ENCODE data around the gene NANOG. TPM values are rescaled to one million over a fixed set of nuclear protein-coding genes. Genes with fewer than 3 reads are reported as not detected.
"Not testable (repeated sequence)": the region's sequence is repeated elsewhere in the genome, so short reads cannot be mapped to it uniquely, and the experiment has no call there.

NANOG gene
- polyA plus RNA-seq (ENCODE audit: insufficient read length in 4 of 4): under 1 TPM in 3 of 4 donors, not detected in 1; 0.08 to 0.63 (median 0.09) TPM

- not testable (repeated sequence) for DNase-seq (ENCODE audit: low read depth in 4 of 4, low spot score in 3 of 4)
Measured at GRCh38 chr12:7788884-7789528, at the start of gene NANOG. NANOG (plus strand) TSS chr12:7789402; CDS start chr12:7789615, 213 bp downstream.

GRCh38 chr12:7747246-7747645 is 42.0 kb upstream of the NANOG start, which contains the start of gene CLEC4C:
CLEC4C (minus strand) TSS chr12:7747375; CDS start chr12:7747348, 27 bp downstream.
- DNase-seq (ENCODE audit: low read depth in 4 of 4, low spot score in 3 of 4): no peak

- no peak for DNase-seq (ENCODE audit: low read depth in 4 of 4, low spot score in 3 of 4)
Measured at GRCh38 chr12:7748852-7749251, 40.4 kb upstream of the NANOG start.

- DNase-seq (ENCODE audit: low read depth in 4 of 4, low spot score in 3 of 4): no peak
Measured at GRCh38 chr12:7749442-7749841, 39.8 kb upstream of the NANOG start.

- no peak for DNase-seq (ENCODE audit: low read depth in 4 of 4, low spot score in 3 of 4)
Measured at GRCh38 chr12:7750350-7750749, 38.9 kb upstream of the NANOG start.

DNA sequence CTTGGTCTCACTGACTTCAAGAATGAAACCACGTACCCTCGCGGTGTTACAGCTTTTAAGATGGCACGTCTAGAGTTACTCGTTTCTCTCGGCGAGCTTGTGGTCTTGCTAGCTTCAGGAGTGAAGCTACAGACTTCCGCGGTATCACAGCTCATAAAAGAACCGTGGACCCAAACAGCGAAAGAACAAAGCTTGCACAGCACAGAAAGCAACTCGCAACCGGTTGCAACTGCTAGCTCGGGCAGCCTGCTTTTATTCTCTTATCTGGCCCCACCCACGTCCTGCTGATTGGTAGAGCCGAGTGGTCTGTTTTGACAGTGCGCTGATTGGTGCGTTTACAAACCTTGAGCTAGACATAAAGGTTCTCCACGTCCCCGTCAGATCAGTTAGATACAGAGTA is 37.8 kb upstream of the NANOG start:
- no peak for DNase-seq (ENCODE audit: low read depth in 4 of 4, low spot score in 3 of 4)

DNA sequence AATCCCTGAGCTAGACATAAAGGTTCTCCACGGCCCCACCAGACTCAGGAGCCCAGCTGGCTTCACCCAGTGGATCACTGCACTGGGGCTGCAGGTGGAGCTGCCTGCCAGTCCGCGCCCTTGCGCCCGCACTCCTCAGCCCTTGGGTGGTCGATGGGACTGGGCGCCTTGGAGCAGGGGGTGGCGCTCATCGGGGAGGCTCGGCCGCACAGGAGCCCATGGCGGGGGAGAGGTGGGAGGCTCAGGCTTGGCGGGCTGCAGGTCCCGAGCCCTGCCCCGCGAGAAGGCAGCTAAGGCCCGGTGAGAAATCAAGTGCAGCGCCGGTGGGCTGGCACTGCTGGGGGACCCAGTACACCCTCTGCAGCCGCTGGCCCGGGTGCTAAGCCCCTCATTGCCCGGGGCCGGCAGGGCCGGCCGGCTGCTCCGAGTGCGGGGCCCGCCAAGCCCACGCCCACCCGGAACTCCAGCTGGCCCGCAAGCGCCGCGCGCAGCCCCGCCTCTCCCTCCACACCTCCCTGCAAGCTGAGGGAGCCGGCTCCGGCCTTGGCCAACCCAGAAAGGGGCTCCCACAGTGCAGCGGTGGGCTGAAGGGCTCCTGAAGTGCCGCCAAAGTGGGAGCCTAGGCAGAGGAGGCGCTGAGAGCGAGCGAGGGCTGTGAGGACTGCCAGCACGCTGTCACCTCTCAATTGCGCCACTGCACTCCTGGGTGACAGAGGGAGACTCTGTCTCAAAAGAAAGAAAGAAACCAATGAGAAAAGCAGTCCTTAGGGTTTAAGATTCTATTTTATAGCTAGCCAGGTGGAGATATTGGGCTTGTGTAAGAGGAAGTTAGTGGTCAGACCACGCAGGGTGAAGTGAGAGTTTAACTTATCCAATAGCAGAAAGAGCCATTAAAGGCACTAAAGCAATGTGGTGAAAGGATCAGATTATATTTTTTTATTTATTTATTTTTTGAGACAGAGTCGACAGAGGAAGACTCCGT is 37.0 kb upstream of the NANOG start:
- not testable (repeated sequence) for DNase-seq (ENCODE audit: low read depth in 4 of 4, low spot score in 3 of 4)

DNA sequence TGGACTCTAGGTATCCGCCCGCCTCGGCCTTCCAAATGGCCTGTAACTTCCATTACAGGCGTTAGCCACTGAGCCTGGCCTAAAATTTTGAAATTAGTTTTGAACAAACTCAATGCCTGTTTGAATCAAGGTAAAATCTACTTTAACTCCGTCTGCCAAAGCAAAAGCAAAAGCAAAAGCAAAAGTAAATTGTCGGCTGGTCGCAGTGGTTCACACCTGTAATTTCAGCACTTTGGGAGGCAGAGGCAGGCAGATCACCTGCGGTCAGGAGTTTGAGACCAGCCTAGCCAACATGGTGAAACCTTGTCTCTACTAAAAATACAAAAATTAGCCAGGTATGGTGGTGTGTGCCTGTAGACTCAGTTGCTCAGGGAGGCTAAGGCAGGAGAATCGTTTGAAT is 33.5 kb upstream of the NANOG start:
- not testable (repeated sequence) for DNase-seq (ENCODE audit: low read depth in 4 of 4, low spot score in 3 of 4)

DNA sequence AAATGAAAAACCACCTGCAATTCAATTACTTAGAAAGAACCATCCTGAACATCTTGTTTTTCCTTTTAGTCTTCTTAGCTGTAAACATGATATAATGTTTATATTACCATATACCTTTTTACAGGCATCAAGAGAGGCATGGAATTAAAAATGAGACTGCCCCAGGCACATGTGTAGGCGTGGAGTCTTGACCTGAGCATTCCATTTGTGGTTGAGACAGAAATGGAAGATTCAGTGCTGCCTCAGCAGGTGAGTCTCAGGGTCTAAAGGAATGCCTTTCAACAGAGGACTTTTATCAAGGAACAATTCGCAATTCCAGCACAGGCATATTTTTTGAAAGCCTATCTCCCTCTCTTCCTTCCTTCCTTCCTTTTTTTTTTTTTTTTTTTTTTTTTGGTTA is 32.2 kb upstream of the NANOG start:
- no peak for DNase-seq (ENCODE audit: low read depth in 4 of 4, low spot score in 3 of 4)

- DNase-seq (ENCODE audit: low read depth in 4 of 4, low spot score in 3 of 4): no peak
Measured at GRCh38 chr12:7758766-7759140, 30.4 kb upstream of the NANOG start.

DNA sequence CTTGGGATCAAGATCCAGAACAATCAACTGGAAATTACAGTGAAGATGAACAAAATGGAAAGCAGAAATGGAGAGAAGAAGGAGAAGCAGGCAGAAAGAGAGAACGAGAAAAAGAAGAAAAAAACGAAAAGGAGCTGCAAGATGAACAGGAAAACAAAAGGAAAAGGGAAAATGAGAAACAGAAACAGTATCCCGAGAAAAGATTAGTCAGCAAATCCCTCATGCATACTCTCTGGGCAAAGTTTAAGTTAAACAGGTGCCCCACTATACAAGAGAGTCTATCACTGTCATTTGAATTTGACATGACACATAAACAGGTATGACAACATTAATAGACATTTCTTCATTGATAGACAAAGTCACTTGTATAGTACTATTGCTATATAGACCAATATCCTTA is 19.2 kb upstream of the NANOG start:
- no peak for DNase-seq (ENCODE audit: low read depth in 4 of 4, low spot score in 3 of 4)

- no peak for DNase-seq (ENCODE audit: low read depth in 4 of 4, low spot score in 3 of 4)
Measured at GRCh38 chr12:7781274-7781673, 7.9 kb upstream of the NANOG start.

- no peak for DNase-seq (ENCODE audit: low read depth in 4 of 4, low spot score in 3 of 4)
Measured at GRCh38 chr12:7782055-7782454, 7.1 kb upstream of the NANOG start.

DNA sequence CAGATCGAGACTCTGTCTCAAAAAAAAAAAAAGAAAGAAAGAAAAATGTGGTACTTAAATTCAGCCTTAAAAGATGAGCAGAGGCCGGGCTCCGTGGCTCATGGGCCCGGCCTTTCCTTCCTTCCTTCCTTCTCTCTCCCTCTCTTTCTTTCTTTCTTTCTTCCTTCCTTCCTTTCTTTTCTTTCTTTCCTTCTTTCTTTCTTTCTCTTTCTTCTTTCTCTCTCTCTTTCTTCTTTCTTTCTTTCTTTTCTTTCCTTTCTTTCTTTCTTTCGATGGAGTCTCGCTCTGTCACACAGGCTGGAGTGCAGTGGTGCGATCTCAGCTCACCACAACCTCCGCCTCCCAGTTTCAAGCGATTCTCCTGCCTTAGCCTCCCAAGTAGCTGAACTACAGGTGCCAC is 5.8 kb upstream of the NANOG start:
- not testable (repeated sequence) for DNase-seq (ENCODE audit: low read depth in 4 of 4, low spot score in 3 of 4)

GRCh38 chr12:7784701-7785100 is 4.5 kb upstream of the NANOG start:
- no peak for DNase-seq (ENCODE audit: low read depth in 4 of 4, low spot score in 3 of 4)

DNA sequence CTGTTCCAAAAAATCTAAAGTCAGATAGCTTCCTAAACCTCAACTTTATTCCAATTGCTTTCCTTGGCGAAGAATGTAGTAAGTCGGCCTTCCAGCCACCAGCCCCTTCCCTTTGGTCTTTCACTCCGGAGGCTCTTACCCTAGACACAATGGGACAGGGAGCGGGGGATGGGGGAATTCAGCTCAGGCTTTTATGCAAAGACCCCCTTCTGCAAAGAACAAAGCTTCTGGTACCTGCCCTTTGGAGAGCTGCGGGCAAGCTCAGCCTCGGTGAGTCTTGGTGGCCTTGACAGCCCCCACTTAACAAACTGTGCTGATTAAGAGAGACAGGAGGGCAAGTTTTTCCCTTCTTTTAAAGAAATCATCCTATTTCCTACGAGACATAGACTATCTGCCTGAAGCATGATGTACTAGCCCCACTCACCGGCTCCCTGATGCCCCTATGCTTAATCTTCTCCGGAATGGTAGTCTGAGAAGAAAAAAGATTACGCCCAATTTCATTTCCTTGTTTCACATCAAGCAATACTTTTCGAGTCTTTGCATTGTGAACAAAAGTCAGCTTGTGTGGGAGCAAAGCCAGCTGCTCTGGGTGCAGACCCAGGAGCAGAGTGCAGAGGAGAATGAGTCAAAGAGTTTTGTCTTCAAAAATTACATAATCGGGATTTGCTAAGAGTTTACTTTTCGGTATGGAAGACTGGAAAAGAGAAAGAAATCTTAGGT is 1.5 kb upstream of the NANOG start:
- DNase-seq (ENCODE audit: low read depth in 4 of 4, low spot score in 3 of 4): no peak

GRCh38 chr12:7788294-7788660 is 925 bp upstream of the NANOG start:
- no peak for DNase-seq (ENCODE audit: low read depth in 4 of 4, low spot score in 3 of 4)

- DNase-seq (ENCODE audit: low read depth in 4 of 4, low spot score in 3 of 4): no peak
Measured at GRCh38 chr12:7793211-7793610, 4.0 kb downstream of the NANOG start.

GRCh38 chr12:7797269-7797668 is 8.1 kb downstream of the NANOG start:
- DNase-seq (ENCODE audit: low read depth in 4 of 4, low spot score in 3 of 4): not testable (repeated sequence)

- no peak for DNase-seq (ENCODE audit: low read depth in 4 of 4, low spot score in 3 of 4)
Measured at GRCh38 chr12:7797698-7798398, 8.6 kb downstream of the NANOG start.
